K562 (cell line): ENCODE data around the gene DAB2IP. TPM values are rescaled to one million over a fixed set of nuclear protein-coding genes. Genes with fewer than 3 reads are reported as not detected.

Experiments
- ATAC-seq: fragments of 200-7000 bp; cut with Tn5 transposase; 3 replicates; pipeline ENCODE4 v1.9.1; 2020; ENCODE audit warnings: moderate library complexity
- BruUV-seq: library from RNA; stranded (reverse); fragments of 400-500 nt; replicated peaks from 2 replicates; lab custom pipeline; 2021; lab: Mats Ljungman, UMichigan
- CTCF ChIA-PET: fragments of 300-600 bp; formaldehyde crosslinking; extraction: SDS; loops from one replicate; lab custom pipeline; 2021; ENCODE audit warnings: low intra/inter-chr PET ratio; lab: Yijun Ruan, JAX
- POLR2A ChIA-PET: fragments of 300-600, 350-650 bp; sonication (Branson Sonifier 250); formaldehyde crosslinking; extraction: SDS; loops from one replicate; lab custom pipeline; 2021; ENCODE audit warnings: antibody characterized with exemption, inconsistent platforms; lab: Yijun Ruan, JAX
- DNase-seq, 4 experiments: peaks; one replicate each; pipeline versions ENCODE4 v3.0.0 to v3.0.0-alpha.2; 2011 to 2018; ENCODE audit warnings: low spot score in 3 of 4, mixed read lengths in 3 of 4; ENCODE audit errors: extremely low read depth in 1 of 4
- FAIRE-seq: peaks from 2 replicates; lab custom pipeline; 2011; peaks lifted over from hg19 to GRCh38; lab: Jason Lieb, UNC
- H2AFZ ChIP-seq: 2 replicates; pipeline ENCODE4 v1.6.0; 2011; ENCODE audit warnings: low read depth, low read length, control low read depth, inconsistent platforms
- H3K27ac ChIP-seq: fragments of 200-600 bp; 3 replicates; pipeline ENCODE4 v1.8.0; 2011; ENCODE audit warnings: low read depth, mild to moderate bottlenecking, control low read depth, inconsistent platforms, low read length, moderate library complexity, mixed read lengths; ENCODE audit errors: extremely low read depth
- H3K27me3 ChIP-seq, 2 experiments: fragments of 300-600 bp in 1 of 2; 2 replicates in 1 of 2; 3 replicates in 1 of 2; pipeline versions ENCODE4 v1.6.0 to v1.8.0; 2011; ENCODE audit warnings: inconsistent platforms in 2 of 2, low read length in 2 of 2, mild to moderate bottlenecking in 1 of 2, mixed read lengths in 1 of 2, moderate library complexity in 1 of 2; ENCODE audit not compliant: control insufficient read depth in 2 of 2, insufficient read depth in 2 of 2
- H3K36me3 ChIP-seq: fragments of 300-600 bp; 3 replicates; pipeline ENCODE4 v1.8.0; 2011; ENCODE audit warnings: mild to moderate bottlenecking, low read length, inconsistent platforms; ENCODE audit not compliant: control insufficient read depth, insufficient read depth
- H3K4me1 ChIP-seq, 2 experiments: fragments of 200-600 bp in 1 of 2; replicated peaks in 1 of 2; 2 replicates in 1 of 2; 3 replicates in 1 of 2; pipeline versions ENCODE4 v1.5.1 to v1.8.0; 2011; ENCODE audit warnings: inconsistent platforms in 2 of 2, low read length in 2 of 2, mild to moderate bottlenecking in 1 of 2, mixed read lengths in 1 of 2, moderate library complexity in 1 of 2; ENCODE audit not compliant: control insufficient read depth in 2 of 2, insufficient read depth in 2 of 2
- H3K4me2 ChIP-seq: 2 replicates; pipeline ENCODE4 v1.6.1; 2011; ENCODE audit warnings: low read length, control low read depth, inconsistent platforms, mixed read lengths; ENCODE audit not compliant: insufficient read depth
- H3K4me3 ChIP-seq: fragments of 200-600 bp; sonication (generic), shearing (Covaris generic); 2 replicates; pipeline ENCODE4 v1.5.1; 2016; ENCODE audit warnings: control low read depth, inconsistent platforms
- H3K79me2 ChIP-seq: fragments of 200-600 bp; 3 replicates; pipeline ENCODE4 v1.8.0; 2011; ENCODE audit warnings: low read length, inconsistent platforms; ENCODE audit not compliant: control insufficient read depth, insufficient read depth
- H3K9ac ChIP-seq, 2 experiments: 2 replicates each; pipeline versions ENCODE4 v1.6.0 to v1.6.1; 2011; ENCODE audit warnings: low read depth in 2 of 2, low read length in 2 of 2, control low read depth in 1 of 2, inconsistent platforms in 1 of 2, mild to moderate bottlenecking in 1 of 2, mixed read lengths in 1 of 2; ENCODE audit not compliant: insufficient read depth in 1 of 2
- H3K9me1 ChIP-seq: one replicate; pipeline ENCODE4 v1.6.0; 2011; ENCODE audit warnings: inconsistent platforms, mild to moderate bottlenecking, low read length, moderate library complexity; ENCODE audit not compliant: control insufficient read depth, insufficient read depth
- H3K9me3 ChIP-seq: replicated peaks from 2 replicates; pipeline ENCODE4 v1.5.1; 2011; ENCODE audit warnings: low read depth, low read length, inconsistent platforms; ENCODE audit not compliant: control insufficient read depth, insufficient read depth
- H4K20me1 ChIP-seq: replicated peaks from 2 replicates; pipeline ENCODE4 v1.6.1; 2011; ENCODE audit warnings: low read length, inconsistent platforms, mixed read lengths; ENCODE audit not compliant: control insufficient read depth, insufficient read depth
- EWSR1 ChIP-seq: fragments of 450-650 bp; IDR thresholded peaks from 2 replicates; pipeline ENCODE4 v1.6.1; 2018; ENCODE audit warnings: borderline replicate concordance, mild to moderate bottlenecking, low read depth, moderate library complexity; ENCODE audit not compliant: partially characterized antibody
- HDAC2 ChIP-seq: fragments of 450-650 bp; IDR thresholded peaks from 2 replicates; pipeline ENCODE4 v1.6.1; 2016; ENCODE audit warnings: mild to moderate bottlenecking
- IFI16 ChIP-seq: fragments of 250-450 bp; sonication (Bioruptor Pico); IDR thresholded peaks from 2 replicates; pipeline ENCODE4 v2.1.2; 2022; ENCODE audit warnings: mild to moderate bottlenecking, inconsistent platforms
- KAT2B ChIP-seq: IDR thresholded peaks from one replicate; pipeline ENCODE4 v1.6.1; 2012; ENCODE audit warnings: low read depth, mild to moderate bottlenecking, control low read depth, inconsistent platforms, low read length, moderate library complexity
- NCOA1 ChIP-seq: fragments of 450-650 bp; IDR thresholded peaks from 2 replicates; pipeline ENCODE4 v1.6.1; 2016; ENCODE audit warnings: low read depth
- NELFE ChIP-seq: IDR thresholded peaks from 2 replicates; pipeline ENCODE4 v1.6.1; 2011; ENCODE audit warnings: mild to moderate bottlenecking; ENCODE audit not compliant: insufficient read depth, insufficient read length
- ZNF175 ChIP-seq: fragments of 200-800 bp; sonication (Bioruptor generic); IDR thresholded peaks from 2 replicates; pipeline ENCODE4 v1.6.1; 2016; ENCODE audit warnings: low read depth, mild to moderate bottlenecking, missing genetic modification characterization, missing compliant biosample characterization
- ZNF507 ChIP-seq: conservative IDR thresholded peaks from 2 replicates; pipeline ENCODE4 v1.6.1; 2017; ENCODE audit warnings: missing genetic modification characterization, missing compliant biosample characterization
- ZNF518B ChIP-seq: fragments of 250-450 bp; sonication (Bioruptor Pico); IDR thresholded peaks from 2 replicates; pipeline ENCODE4 v1.5.0; 2021; ENCODE audit warnings: mild to moderate bottlenecking, moderate library complexity
- ZNF584 ChIP-seq: fragments of 200-800 bp; sonication (Bioruptor generic); IDR thresholded peaks from 2 replicates; pipeline ENCODE4 v1.6.1; 2016; ENCODE audit warnings: low read depth, mild to moderate bottlenecking, missing genetic modification characterization, missing compliant biosample characterization
- WGBS: fragments of 100-300 bp; shearing (Covaris generic); methylation state at CpG from one replicate; pipeline ENCODE4 v1.1.6; 2016; ENCODE audit warnings: low coverage, mixed read lengths; ENCODE audit not compliant: insufficient coverage; ENCODE audit errors: missing lambda C conversion rate; 5-methylcytosine and 5-hydroxymethylcytosine counted together
- in situ Hi-C: fragments of 300-500 bp; cut with MboI; formaldehyde crosslinking; loops from 4 replicates; pipeline ENCODE4 v1.15.0; 2018; ENCODE audit warnings: inconsistent platforms, mixed read lengths
- intact Hi-C: fragments of 100-400 bp; cut with micrococcal nuclease; formaldehyde crosslinking; loops from 2 replicates; pipeline ENCODE4 v1.14.2; 2022
- polyA plus RNA-seq, 8 experiments: library from polyadenylated mRNA; depleted of rRNA in 4 of 8; stranded (reverse) in 5 of 8; unstranded in 3 of 8; fragments of >200 nt; fragmentation: Nextera tagmentation in 2 of 8; fragmentation: Illumina TruSeq in 1 of 8; extraction: Ambion mirVana in 2 of 8; extraction: Trizol in 1 of 8; gene quantifications; 2 replicates each; pipeline versions ENCODE4 v1.2.1 to v1.2.3, GENCODE V29; 2011 to 2014; ENCODE audit warnings: inconsistent platforms in 1 of 8, missing spikeins in 1 of 8
- total RNA-seq, 7 experiments: library from RNA; depleted of rRNA in 6 of 7; stranded (reverse); fragments of >200 nt in 6 of 7; fragmentation: Illumina TruSeq in 2 of 7; extraction: Trizol in 2 of 7; gene quantifications; 2 replicates each; pipeline versions ENCODE4 v1.2.1 to v1.2.3, GENCODE V29; 2011 to 2021; ENCODE audit warnings: low replicate concordance in 1 of 7
- TF ChIP-seq, protein P1 (sequence below): fragments of 250-450 bp; sonication (Bioruptor Pico); IDR thresholded peaks from 2 replicates; pipeline ENCODE4 v1.8.0; 2021; ENCODE audit warnings: moderate library complexity, mild to moderate bottlenecking, inconsistent platforms

DAB2IP gene
- total and polyA plus RNA-seq, 9 of the 15 experiments (the other 6 are each of a cell fraction or from before 2014, with no cell fraction given), result 0.04 to 0.31 (median 0.08) TPM; not detected in 5

- Histone ChIP-seq H3K9me1 (no peaks in the 10 kb centered on the region), H3K36me3 (no peaks in the 10 kb centered on the region), H3K27ac (no peak overlapping the region), H3K4me1 (no peaks in the 10 kb centered on the region), H4K20me1 (peaks cover 19% of the 10 kb centered on the region), H3K27me3 (peaks cover 21 to 92% of the 10 kb centered on the region in 2 experiments), H3K9me3 (no peaks in the 10 kb centered on the region), H3K4me2 (no peak overlapping the region), H3K4me3 (no peak overlapping the region), H3K9ac (no peak overlapping the region), H2AFZ (no peak overlapping the region), H3K79me2 (no peaks in the 10 kb centered on the region)
- ChIA-PET CTCF (no interaction called here), POLR2A (interaction anchor here (0.6 to 0.7 kb wide), 2 partner anchors 10 to 577 kb away, joined by 4 to 5 read pairs; no protein-coding TSS in a partner anchor)
- BruUV-seq, result no TSS peak
- TF ChIP-seq EWSR1 (no peak), HDAC2 (no peak), NCOA1 (no peak), ZNF175 (no peak), ZNF584 (CRISPR knock-in tag) (no peak), NELFE (no peak), ZNF518B (CRISPR knock-in tag) (no peak), KAT2B (no peak), ZNF507 (tag) (no peak), IFI16 (no peak)
- TF ChIP-seq, protein P1, sequence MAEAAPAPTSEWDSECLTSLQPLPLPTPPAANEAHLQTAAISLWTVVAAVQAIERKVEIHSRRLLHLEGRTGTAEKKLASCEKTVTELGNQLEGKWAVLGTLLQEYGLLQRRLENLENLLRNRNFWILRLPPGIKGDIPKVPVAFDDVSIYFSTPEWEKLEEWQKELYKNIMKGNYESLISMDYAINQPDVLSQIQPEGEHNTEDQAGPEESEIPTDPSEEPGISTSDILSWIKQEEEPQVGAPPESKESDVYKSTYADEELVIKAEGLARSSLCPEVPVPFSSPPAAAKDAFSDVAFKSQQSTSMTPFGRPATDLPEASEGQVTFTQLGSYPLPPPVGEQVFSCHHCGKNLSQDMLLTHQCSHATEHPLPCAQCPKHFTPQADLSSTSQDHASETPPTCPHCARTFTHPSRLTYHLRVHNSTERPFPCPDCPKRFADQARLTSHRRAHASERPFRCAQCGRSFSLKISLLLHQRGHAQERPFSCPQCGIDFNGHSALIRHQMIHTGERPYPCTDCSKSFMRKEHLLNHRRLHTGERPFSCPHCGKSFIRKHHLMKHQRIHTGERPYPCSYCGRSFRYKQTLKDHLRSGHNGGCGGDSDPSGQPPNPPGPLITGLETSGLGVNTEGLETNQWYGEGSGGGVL (CRISPR knock-in tag), result no peak
- no peak for FAIRE-seq
- no peak for DNase-seq
- intact Hi-C loops, result no loop called here
- WGBS, result 0% methylated on average over 9 of the region's 9 CpGs
- ATAC-seq, result no peak
- in situ Hi-C loops, result no loop called here
Observed at GRCh38 chr9:121767171-121767769, 115.8 kb downstream of the DAB2IP start.
